ENCODE data around the gene CAMTA2.
A peak's percentile ranks its signal among the peaks of the same experiment; 100 is the strongest.
"Not testable (repeated sequence)": the region's sequence is repeated elsewhere in the genome, so short reads cannot be mapped to it uniquely, and the experiment has no call there.

CAMTA2 gene

DNA sequence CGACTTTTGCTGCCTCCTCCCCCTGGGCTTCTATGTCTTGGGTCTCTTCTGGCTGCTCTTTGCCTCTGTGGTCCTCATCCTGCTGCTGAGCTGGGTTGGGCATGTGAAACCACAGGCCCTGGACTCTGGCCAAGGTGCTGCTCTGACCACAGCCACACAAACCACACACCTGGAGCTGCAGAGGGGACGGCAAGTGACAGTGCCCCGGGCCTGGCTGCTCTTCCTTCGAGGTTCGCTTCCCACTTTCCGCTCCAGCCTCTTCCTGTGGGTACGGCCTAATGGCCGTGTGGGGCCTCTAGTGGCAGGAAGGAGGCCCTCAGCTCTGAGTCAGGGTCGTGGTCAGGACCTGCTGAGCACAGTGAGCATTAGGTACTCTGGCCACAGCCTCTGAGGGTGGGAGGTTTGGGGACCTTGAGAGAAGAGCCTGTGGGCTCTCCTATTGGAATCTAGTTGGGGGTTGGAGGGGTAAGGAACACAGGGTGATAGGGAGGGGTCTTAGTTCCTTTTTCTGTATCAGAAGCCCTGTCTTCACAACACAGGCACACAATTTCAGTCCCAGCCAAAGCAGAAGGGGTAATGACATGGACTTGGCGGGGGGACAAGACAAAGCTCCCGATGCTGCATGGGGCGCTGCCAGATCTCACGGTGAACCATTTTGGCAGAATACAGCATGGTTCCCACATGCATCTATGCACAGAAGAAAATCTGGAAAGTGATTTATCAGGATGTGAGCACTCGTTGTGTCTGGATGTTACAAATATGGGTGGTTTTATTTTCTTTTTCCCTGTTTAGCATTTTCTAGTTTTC is 53.1 kb downstream of the CAMTA2 start:
- peak in 3 of 51 donors; percentile 8 to 12 (median 9) for DNase-seq

DNA sequence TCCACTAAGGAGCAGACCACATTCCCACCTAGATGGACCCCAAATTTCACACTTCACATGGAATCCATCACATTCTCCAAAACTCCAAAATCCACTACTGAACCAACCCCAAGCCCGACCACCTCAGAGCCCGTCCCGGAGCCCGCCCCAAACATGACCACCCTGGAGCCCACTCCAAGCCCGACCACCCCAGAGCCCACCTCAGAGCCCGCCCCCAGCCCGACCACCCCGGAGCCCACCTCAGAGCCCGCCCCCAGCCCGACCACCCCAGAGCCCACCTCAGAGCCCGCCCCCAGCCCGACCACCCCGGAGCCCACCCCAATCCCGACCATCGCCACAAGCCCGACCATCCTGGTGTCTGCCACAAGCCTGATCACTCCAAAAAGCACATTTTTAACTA is 53.8 kb downstream of the CAMTA2 start:
- DNase-seq, result no peak

DNA sequence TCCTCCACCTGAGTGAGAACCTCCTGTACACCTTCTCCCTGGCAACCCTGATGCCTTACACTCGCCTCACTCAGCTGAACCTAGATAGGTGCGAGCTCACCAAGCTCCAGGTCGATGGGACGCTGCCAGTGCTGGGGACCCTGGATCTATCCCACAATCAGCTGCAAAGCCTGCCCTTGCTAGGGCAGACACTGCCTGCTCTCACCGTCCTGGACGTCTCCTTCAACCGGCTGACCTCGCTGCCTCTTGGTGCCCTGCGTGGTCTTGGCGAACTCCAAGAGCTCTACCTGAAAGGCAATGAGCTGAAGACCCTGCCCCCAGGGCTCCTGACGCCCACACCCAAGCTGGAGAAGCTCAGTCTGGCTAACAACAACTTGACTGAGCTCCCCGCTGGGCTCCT is 54.7 kb downstream of the CAMTA2 start:
- DNase-seq, result no peak

DNA sequence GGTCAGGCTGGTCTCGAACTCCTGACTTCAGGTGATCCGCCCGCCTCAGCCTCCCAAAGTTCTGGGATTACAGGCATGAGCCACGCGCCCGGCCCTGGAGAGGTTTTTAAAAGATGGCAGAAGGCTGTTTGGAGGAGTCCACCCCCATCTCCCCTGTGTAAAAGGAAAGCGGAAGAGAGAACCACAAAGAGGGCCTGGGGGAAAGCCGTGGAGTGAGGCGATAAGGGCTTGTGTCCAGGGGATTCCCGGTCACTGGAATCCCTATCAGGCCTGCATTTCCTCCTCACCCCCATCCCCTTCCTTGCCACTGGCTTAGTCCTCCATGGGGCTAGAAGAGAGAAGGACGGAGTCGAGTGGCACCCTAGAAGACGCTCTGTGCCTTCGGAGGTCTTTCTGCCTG is 55.5 kb downstream of the CAMTA2 start, which contains the start of gene GP1BA:
TSS of gene GP1BA (plus strand) at position 315 of the 400 bp plus-strand sequence. CDS start 328 bp downstream, outside the sequence.
- DNase-seq, result no peak

DNA sequence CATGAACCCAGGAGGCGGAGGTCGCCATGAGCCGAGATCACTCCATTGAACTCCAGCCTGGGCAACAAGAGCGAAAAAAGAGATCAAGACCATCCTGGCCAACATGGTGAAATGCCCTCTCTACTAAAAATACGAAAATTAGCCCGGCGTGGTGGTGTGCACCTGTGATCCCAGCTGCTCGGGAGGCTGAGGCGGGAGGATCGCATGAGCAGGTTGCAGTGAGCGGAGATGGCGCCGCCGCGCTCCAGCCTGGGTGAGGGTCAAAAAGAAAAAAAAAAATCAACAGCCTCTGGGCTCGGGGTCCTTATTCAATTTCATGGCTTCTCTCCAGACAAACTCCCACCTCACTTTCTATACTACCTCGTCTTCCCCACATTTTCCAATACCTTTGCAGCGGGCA is 58.6 kb downstream of the CAMTA2 start:
- no peak for DNase-seq

DNA sequence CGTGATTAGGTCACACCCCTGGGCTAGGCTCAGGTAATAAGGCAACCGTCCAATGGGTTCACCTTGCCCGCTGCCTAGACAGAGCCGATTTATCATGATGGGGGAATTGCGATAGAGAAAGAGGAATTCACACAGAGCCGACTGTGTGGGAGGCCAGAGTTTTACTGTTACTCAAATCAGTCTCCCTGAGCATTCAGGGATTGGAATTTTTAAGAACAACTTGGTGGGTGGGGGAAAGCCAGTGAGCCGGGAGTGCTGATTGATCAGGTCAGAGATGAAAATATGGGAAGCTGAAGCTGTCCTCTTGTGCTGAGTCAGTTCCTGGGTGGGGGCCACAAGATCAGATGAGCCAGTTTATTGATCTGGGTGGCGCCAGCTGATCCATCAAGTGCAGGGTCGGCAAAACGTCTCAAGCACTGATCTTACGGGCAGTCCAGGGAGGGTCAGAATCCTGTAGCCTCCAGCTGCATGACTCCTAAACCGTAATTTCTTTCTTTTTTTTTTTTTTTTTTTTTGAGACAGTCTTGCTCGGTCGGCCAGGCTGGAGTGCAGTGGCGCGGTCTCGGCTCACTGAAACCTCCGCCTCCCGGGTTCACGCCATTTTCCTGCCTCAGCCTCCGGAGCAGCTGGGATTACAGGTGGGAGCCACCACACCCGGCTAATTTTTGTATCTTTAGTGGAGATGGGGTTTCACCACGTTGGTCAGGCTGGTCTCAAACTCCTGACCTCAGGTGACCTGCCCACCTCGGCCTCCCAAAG is 60.7 kb downstream of the CAMTA2 start:
- DNase-seq, result not testable (repeated sequence)

DNA sequence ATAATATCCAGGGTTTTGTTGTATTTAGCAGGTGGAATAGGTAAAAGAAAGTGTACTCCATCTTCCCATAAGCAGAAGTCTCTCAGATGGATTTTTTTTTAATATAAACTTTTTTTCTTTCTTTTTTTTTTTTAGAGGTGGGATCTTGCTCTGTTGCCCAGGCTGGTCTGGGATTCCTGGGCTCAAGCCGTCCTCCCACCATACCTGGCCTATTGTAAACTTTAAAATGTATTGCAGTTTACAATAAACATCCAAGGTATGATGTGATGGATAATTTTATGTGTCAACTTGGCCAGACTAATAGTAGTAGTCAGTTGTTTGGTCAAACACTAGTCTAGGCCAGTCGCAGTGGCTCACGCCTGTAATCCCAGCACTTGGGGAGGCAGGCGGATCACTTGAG is 66.2 kb downstream of the CAMTA2 start:
- no peak for DNase-seq

DNA sequence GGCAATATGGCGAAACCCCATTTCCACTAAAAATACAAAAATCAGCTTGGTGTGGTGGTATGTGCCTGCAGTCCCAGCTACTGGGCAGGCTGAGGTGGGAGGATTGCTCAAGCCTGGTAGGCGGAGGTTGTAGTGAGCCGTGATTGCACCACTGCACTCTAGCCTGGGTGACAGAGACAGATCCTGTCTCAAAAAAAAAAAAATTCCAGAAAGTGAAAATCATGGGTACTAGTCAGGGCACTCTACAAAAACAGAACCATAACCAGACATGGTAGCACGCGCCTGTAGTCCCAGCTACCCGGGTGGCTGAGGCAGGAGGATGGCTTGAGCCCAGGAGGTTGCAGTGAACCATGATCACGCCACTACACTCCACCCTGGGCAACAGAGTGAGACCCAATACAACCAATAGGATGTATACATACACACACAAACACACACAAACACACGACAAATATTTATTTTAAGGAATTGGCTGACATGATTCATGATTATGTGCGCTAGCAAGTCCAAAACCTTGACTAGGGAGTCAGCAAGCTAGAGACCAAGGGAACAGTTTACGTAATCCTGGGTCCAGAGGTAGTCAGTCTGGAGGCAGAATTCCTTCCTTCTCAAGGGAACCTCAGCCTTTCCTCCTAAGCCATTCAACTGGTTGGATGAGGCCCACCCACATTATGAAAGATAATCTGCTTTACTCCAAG is 67.0 kb downstream of the CAMTA2 start:
- no peak for DNase-seq

DNA sequence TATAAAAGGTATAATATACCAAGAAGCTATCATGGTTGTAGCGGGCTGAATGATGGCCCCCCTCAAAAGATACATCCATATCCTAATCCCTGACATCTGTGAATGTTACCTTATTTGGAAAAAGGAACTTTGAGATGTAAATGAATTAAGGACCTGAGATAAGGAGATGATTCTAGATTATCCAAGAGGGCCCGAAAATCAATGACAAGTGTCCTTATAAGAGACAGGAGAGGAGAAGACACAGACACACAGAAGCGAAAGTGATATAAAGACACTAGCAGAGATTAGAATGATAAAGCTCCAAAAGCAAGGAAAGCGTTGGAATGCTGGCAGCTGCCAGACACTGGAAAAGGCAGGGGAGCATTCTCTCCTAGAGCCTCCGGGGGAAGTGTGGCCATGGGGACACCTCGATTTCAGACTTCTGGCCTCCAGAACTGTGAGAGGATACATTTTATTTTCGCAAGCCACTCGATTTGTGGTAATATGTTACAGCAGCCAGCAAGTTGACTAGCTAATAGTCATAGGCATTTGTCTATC is 67.9 kb downstream of the CAMTA2 start:
- no peak for DNase-seq

Measured in hypothalamus (tissue), 51 donors.